SK-N-MC (cell line): ENCODE measurements around the gene FSIP1.

ENCODE experiments used
- EZH2 ChIP-seq: fragments of 200-600 bp; sonication (generic); IDR thresholded peaks from one replicate; pipeline ENCODE4 v1.6.1; 2017; ENCODE audit warnings: antibody characterized with exemption
- FOXP2 ChIP-seq: optimal IDR thresholded peaks from 2 replicates; pipeline ENCODE3; 2011; ENCODE audit warnings: mild to moderate bottlenecking, moderate library complexity; ENCODE audit not compliant: insufficient read depth; ENCODE audit errors: extremely low read length, control extremely low read depth
- POLR2AphosphoS5 ChIP-seq: IDR thresholded peaks from 2 replicates; pipeline ENCODE4 v1.6.1; 2012; ENCODE audit warnings: mild to moderate bottlenecking, low read depth, low read length, borderline replicate concordance

DNA sequence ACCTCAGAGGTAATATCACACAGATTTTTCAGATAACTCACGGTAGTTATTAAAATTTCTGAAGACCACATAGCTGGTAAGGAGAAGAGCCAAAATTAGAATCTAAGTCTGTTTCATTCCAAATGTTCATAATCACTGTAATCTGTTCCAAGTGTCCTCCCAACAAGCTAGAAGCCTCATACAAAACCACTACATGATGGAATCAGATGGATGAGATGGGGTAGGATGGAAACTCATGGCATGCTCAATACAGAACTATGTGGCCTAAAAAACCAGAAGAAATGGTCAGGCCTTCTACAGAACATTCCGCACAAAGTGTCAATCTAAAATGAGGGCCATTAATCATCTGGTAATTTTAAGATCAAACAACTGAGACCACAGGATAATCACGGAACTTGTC lies 110.0 kb downstream of the FSIP1 start:
- TF ChIP-seq EZH2 (no peak), POLR2AphosphoS5 (no peak), FOXP2 (no peak)
